Measurements from ENCODE around the gene GPR15. TPM values are rescaled to one million over a fixed set of nuclear protein-coding genes. Genes with fewer than 3 reads are reported as not detected.

Gene GPR15
- total and polyA plus RNA-seq, 10 of the 15 experiments (the other 5 are each of a cell fraction or from before 2014, with no cell fraction given): 70.7 to 150 (median 115) TPM

GRCh38 chr3:98563661-98564281 lies 32.0 kb downstream of the GPR15 start (continued):
- TF ChIP-seq ZNF687 (IDR thresholded peaks at IDR 0.05): no peak; the same call in 1 of the 2 replicates
- TF ChIP-seq JUND (IDR thresholded peaks at IDR 0.05; ENCODE audit: low read depth, low read length): 0 out of 2 replicates have a peak, but pooled peaks have one; percentile 60
- TF ChIP-seq SP1 (IDR thresholded peaks at IDR 0.05; ENCODE audit: low read depth, low read length): peak; percentile 17
- TF ChIP-seq IRF4 (IDR thresholded peaks at IDR 0.05; ENCODE audit: low read depth, low read length): peak; percentile 85
- TF ChIP-seq GABPA (IDR thresholded peaks at IDR 0.05; ENCODE audit: low read depth): peak; percentile 76
- no peak for TF ChIP-seq HDAC6 (IDR thresholded peaks at IDR 0.05; ENCODE audit: unreplicated experiment)
- peak; percentile 74 for TF ChIP-seq IKZF1 (conservative IDR thresholded peaks at IDR 0.05)
- no peak for TF ChIP-seq ZZZ3 (IDR thresholded peaks at IDR 0.05; ENCODE audit: control insufficient read depth, insufficient read length, low read depth)
- peak; percentile 72 for TF ChIP-seq KLF5 (IDR thresholded peaks at IDR 0.05; ENCODE audit: partially characterized antibody)
- no peak for TF ChIP-seq SIN3A (IDR thresholded peaks at IDR 0.05; ENCODE audit: low read depth, low read length)
- no peak for TF ChIP-seq NR2C1 (IDR thresholded peaks at IDR 0.05)
- TF ChIP-seq POLR2AphosphoS2 (IDR thresholded peaks at IDR 0.05; ENCODE audit: low read depth, low read length): 0 out of 2 replicates have a peak, but pooled peaks have one; percentile 31
- no peak for TF ChIP-seq ASH2L (IDR thresholded peaks at IDR 0.05; ENCODE audit: borderline replicate concordance, low read depth)
- no peak for TF ChIP-seq NFYB (IDR thresholded peaks at IDR 0.05; ENCODE audit: insufficient read depth, low read depth, low read length)
- TF ChIP-seq CHD2 (IDR thresholded peaks at IDR 0.05; ENCODE audit: borderline replicate concordance, low read depth, low read length): peak; percentile 66
- TF ChIP-seq NFIC (IDR thresholded peaks at IDR 0.05; ENCODE audit: low read depth, low read length): peak; percentile 98
- no peak for TF ChIP-seq CEBPZ (IDR thresholded peaks at IDR 0.05; ENCODE audit: low read depth, low read length)
- no peak for TF ChIP-seq REST (IDR thresholded peaks at IDR 0.05; ENCODE audit: low read depth, low read length)
- TF ChIP-seq TBL1XR1 (IDR thresholded peaks at IDR 0.05; ENCODE audit: low read depth, low read length): peak; percentile 75; the same call in 1 of the 2 replicates

Measured in GM12878 (cell line).